GM19452 (cell line): ENCODE data around the gene OR10Z1.

Experiments used
- ATAC-seq: cut with Tn5 transposase; IDR thresholded peaks from one replicate; pipeline ENCODE4 v1.9.1; 2021; ENCODE audit not compliant: unreplicated experiment

OR10Z1 gene

GRCh38 chr1:158604968-158605367, at the start of gene OR10Z1:
TSS of gene OR10Z1 (plus strand) at chr1:158605268. CDS start at chr1:158606439, 1,171 bp downstream.
- ATAC-seq: no peak

GRCh38 chr1:158559696-158560095, 45.4 kb upstream of the OR10Z1 start:
- no peak for ATAC-seq

GRCh38 chr1:158563853-158564252, 41.2 kb upstream of the OR10Z1 start:
- ATAC-seq: no peak

GRCh38 chr1:158564608-158565007, 40.5 kb upstream of the OR10Z1 start:
- ATAC-seq: no peak

GRCh38 chr1:158570480-158570879, 34.6 kb upstream of the OR10Z1 start, which contains the start of gene OR6P1:
TSS of gene OR6P1 (minus strand) at chr1:158570580. CDS start at chr1:158563604, 6,976 bp downstream.
- no peak for ATAC-seq

- ATAC-seq: no peak
Measured at GRCh38 chr1:158572226-158572625, 32.8 kb upstream of the OR10Z1 start.

GRCh38 chr1:158577561-158577960, 27.5 kb upstream of the OR10Z1 start:
- ATAC-seq: no peak

- no peak for ATAC-seq
Measured at GRCh38 chr1:158579733-158580132, 25.3 kb upstream of the OR10Z1 start, which contains the start of gene OR10X1. TSS of gene OR10X1 (minus strand) at chr1:158579899. CDS start at chr1:158579899, 0 bp downstream.

GRCh38 chr1:158583962-158584361, 21.1 kb upstream of the OR10Z1 start:
- ATAC-seq: no peak

- ATAC-seq: no peak
Measured at GRCh38 chr1:158586942-158587341, 18.1 kb upstream of the OR10Z1 start.

- ATAC-seq: no peak
Measured at GRCh38 chr1:158600735-158601134, 4.3 kb upstream of the OR10Z1 start.

- no peak for ATAC-seq
Measured at GRCh38 chr1:158607296-158607695, 2.2 kb downstream of the OR10Z1 start.

- ATAC-seq: no peak
Measured at GRCh38 chr1:158611916-158612315, 6.8 kb downstream of the OR10Z1 start.

GRCh38 chr1:158613764-158614163, 8.7 kb downstream of the OR10Z1 start:
- ATAC-seq: no peak

GRCh38 chr1:158638146-158638545, 33.1 kb downstream of the OR10Z1 start:
- no peak for ATAC-seq

- no peak for ATAC-seq
Measured at GRCh38 chr1:158638904-158639303, 33.8 kb downstream of the OR10Z1 start.

- ATAC-seq: no peak
Measured at GRCh38 chr1:158644449-158644848, 39.4 kb downstream of the OR10Z1 start.

- ATAC-seq: no peak
Measured at GRCh38 chr1:158646465-158646864, 41.4 kb downstream of the OR10Z1 start.

GRCh38 chr1:158649052-158649451, 44.0 kb downstream of the OR10Z1 start:
- no peak for ATAC-seq

GRCh38 chr1:158652721-158653334, 47.8 kb downstream of the OR10Z1 start:
- ATAC-seq: no peak

- no peak for ATAC-seq
Measured at GRCh38 chr1:158654086-158654485, 49.0 kb downstream of the OR10Z1 start.

GRCh38 chr1:158654571-158654970, 49.5 kb downstream of the OR10Z1 start:
- no peak for ATAC-seq
